Measurements from ENCODE around the gene TBCC. TPM values are rescaled to one million over a fixed set of nuclear protein-coding genes. Genes with fewer than 3 reads are reported as not detected.
A peak's percentile ranks its signal among the peaks of the same experiment; 100 is the strongest.
"Not testable (repeated sequence)": the region's sequence is repeated elsewhere in the genome, so short reads cannot be mapped to it uniquely, and the experiment has no call there.

TBCC gene
- total and polyA plus RNA-seq, 2 of the 13 experiments (the other 11 are each of a cell fraction or from before 2014, with no cell fraction given), result 14.8 to 36.1 TPM

GRCh38 chr6:42774821-42775487 is 29.1 kb upstream of the TBCC start:
- H3K36me3 ChIP-seq (replicated peaks in 1 of 2; ENCODE audit: control insufficient read depth in 1 of 2, insufficient read depth in 2 of 2, low read length in 2 of 2); in situ Hi-C loops (cut with HindIII; ENCODE audit: extremely low pct_ligation_motif_present, low pct_unique_long_range_greater_than_20kb): not testable (repeated sequence)

GRCh38 chr6:42774201-42774600 is 28.3 kb upstream of the TBCC start:
- Histone ChIP-seq H3K9ac (ENCODE audit: insufficient read depth, low read depth, low read length) (no peak overlapping the region), H2AFZ (ENCODE audit: low read length) (no peak overlapping the region), H3K9me3 (ENCODE audit: low read length) (no peaks in the 10 kb centered on the region), H3K27ac (ENCODE audit: extremely low read length, insufficient read depth, low read length) (no peak overlapping the region), H3K79me2 (ENCODE audit: insufficient read depth, low read length) (no peaks in the 10 kb centered on the region), H3K27me3 (ENCODE audit: control insufficient read depth in 1 of 2, insufficient read depth in 2 of 2, low read length in 2 of 2) (no peaks in the 10 kb centered on the region), H4K20me1 (ENCODE audit: insufficient read depth, low read length) (no peaks in the 10 kb centered on the region), H3K4me3 (replicated peaks in 1 of 3; ENCODE audit: insufficient read depth in 1 of 3, low read depth in 2 of 3, low read length in 3 of 3) (no peak overlapping the region), H3K4me1 (ENCODE audit: insufficient read depth, low read length) (peaks cover 24% of the 10 kb centered on the region), H3K4me2 (ENCODE audit: low read depth, low read length) (no peak overlapping the region), H3K36me3 (replicated peaks in 1 of 2; ENCODE audit: control insufficient read depth in 1 of 2, insufficient read depth in 2 of 2, low read length in 2 of 2) (no peaks in the 10 kb centered on the region)
- ChIA-PET POLR2A (interaction anchor here (1.1 kb wide), 1 partner anchor 8 kb away, joined by 3 read pairs; the partner anchor contains the start of gene BICRAL), CTCF (ENCODE audit: low intra/inter-chr PET ratio, low total read pairs) (no interaction called here)
- in situ Hi-C loops (cut with HindIII; ENCODE audit: extremely low pct_ligation_motif_present, low pct_unique_long_range_greater_than_20kb), result no loop called here
- intact Hi-C loops (cut with micrococcal nuclease; ENCODE audit: unreplicated experiment), result no loop called here
- no peak for DNase-seq (ENCODE audit: low spot score)
- BruUV-seq (replicated peaks), result no TSS peak
- peak; percentile 36 for FAIRE-seq
- no peak for ATAC-seq
- WGBS (ENCODE audit: low lambda C conversion rate), result 97% methylated on average over 4 of the region's 4 CpGs
- TF ChIP-seq HMGXB3 (CRISPR knock-in tag; IDR thresholded peaks at IDR 0.05; ENCODE audit: borderline replicate concordance), result no peak
- TF ChIP-seq RFX5 (IDR thresholded peaks at IDR 0.05; ENCODE audit: low read depth, low read length), result no peak
- no peak for TF ChIP-seq TFDP2 (CRISPR knock-in tag; IDR thresholded peaks at IDR 0.05)
- no peak for TF ChIP-seq RFXAP (CRISPR knock-in tag; IDR thresholded peaks at IDR 0.05; ENCODE audit: borderline replicate concordance)
- TF ChIP-seq MLX (CRISPR knock-in tag; IDR thresholded peaks at IDR 0.05), result no peak
- no peak for TF ChIP-seq ZBTB49 (CRISPR knock-in tag; IDR thresholded peaks at IDR 0.05; ENCODE audit: borderline replicate concordance)
- TF ChIP-seq GLI4 (CRISPR knock-in tag; IDR thresholded peaks at IDR 0.05; ENCODE audit: borderline replicate concordance), result no peak
- no peak for TF ChIP-seq KDM4B (CRISPR knock-in tag; IDR thresholded peaks at IDR 0.05)

More at GRCh38 chr6:42774821-42775487, 29.1 kb upstream of the TBCC start:
- H2AFZ ChIP-seq (ENCODE audit: low read length); intact Hi-C loops (cut with micrococcal nuclease; ENCODE audit: unreplicated experiment); DNase-seq (ENCODE audit: low spot score); H3K4me2 ChIP-seq (ENCODE audit: low read depth, low read length); POLR2A ChIA-PET; H3K4me3 ChIP-seq (replicated peaks in 1 of 3; ENCODE audit: insufficient read depth in 1 of 3, low read depth in 2 of 3, low read length in 3 of 3); BruUV-seq (replicated peaks); H3K27me3 ChIP-seq (ENCODE audit: control insufficient read depth in 1 of 2, insufficient read depth in 2 of 2, low read length in 2 of 2); H4K20me1 ChIP-seq (ENCODE audit: insufficient read depth, low read length); CTCF ChIA-PET (ENCODE audit: low intra/inter-chr PET ratio, low total read pairs); H3K79me2 ChIP-seq (ENCODE audit: insufficient read depth, low read length); ATAC-seq; H3K9me3 ChIP-seq (ENCODE audit: low read length); H3K27ac ChIP-seq (ENCODE audit: extremely low read length, insufficient read depth, low read length); FAIRE-seq; H3K9ac ChIP-seq (ENCODE audit: insufficient read depth, low read depth, low read length): not testable (repeated sequence)
- peaks cover 31% of the 10 kb centered on the region for H3K4me1 ChIP-seq (ENCODE audit: insufficient read depth, low read length)
- 97% methylated on average over 10 of the region's 10 CpGs for WGBS (ENCODE audit: low lambda C conversion rate)
